ENCODE measurements around the gene KLHL20. TPM values are rescaled to one million over a fixed set of nuclear protein-coding genes. Genes with fewer than 3 reads are reported as not detected.

KLHL20 gene
- total and polyA plus RNA-seq, 2 donors (not counting 3 experiments of a cell fraction or from before 2014, with no cell fraction given): 14.0 to 26.9 TPM

DNA sequence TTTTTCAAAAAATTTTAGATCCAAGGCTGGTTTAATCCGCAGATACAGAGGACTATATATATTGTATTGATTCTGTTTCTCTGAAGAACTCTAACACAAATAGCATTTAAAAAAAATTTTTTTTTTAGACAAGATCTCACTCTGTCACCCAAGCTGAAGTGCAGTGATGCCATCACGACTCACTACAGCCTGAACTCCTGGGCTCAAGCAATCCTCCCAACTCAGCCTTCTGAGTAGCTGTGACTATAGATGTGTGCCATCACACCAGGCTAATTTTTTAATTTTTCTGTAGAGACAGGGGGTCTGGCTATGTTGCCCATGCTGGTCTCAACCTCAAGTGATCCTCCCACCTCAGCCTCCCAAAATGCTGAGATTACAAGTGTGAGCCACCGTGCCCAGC is 48.1 kb upstream of the KLHL20 start:
- Histone ChIP-seq H3K9me3 (replicated peaks; ENCODE audit: control insufficient read depth, insufficient read depth, low read length) (no peaks in the 10 kb centered on the region), H3K27ac (ENCODE audit: insufficient read depth, low read depth, low read length) (no peak overlapping the region), H3K9me1 (replicated peaks; ENCODE audit: control insufficient read depth, extremely low read depth, insufficient read depth, low read length) (no peaks in the 10 kb centered on the region), H2AFZ (ENCODE audit: low read depth, low read length) (no peak overlapping the region), H3K9ac (replicated peaks; ENCODE audit: extremely low read depth, insufficient read depth, low read length) (no peak overlapping the region), H3K79me2 (ENCODE audit: control insufficient read depth, insufficient read depth, low read length) (no peaks in the 10 kb centered on the region), H3K4me1 (ENCODE audit: control insufficient read depth, extremely low read depth, insufficient read depth, low read length) (no peaks in the 10 kb centered on the region), H3K4me2 (ENCODE audit: insufficient read depth, low read length) (no peak overlapping the region), H3K4me3 (replicated peaks in 1 of 3; ENCODE audit: insufficient read depth in 1 of 3, low read depth in 1 of 3, low read length in 3 of 3) (no peak overlapping the region), H4K20me1 (replicated peaks; ENCODE audit: control insufficient read depth, extremely low read depth, insufficient read depth, low read length) (no peaks in the 10 kb centered on the region), H3K36me3 (ENCODE audit: control insufficient read depth in 2 of 2, extremely low read depth in 1 of 2, insufficient read depth in 2 of 2, low read length in 2 of 2) (no peaks in the 10 kb centered on the region), H3K27me3 (ENCODE audit: control insufficient read depth in 2 of 2, insufficient read depth in 2 of 2, low read length in 2 of 2) (peaks cover 5 to 6% of the 10 kb centered on the region in 2 experiments)
- DNase-seq (ENCODE audit: low read depth, low spot score) (no peak), FAIRE-seq (no peak)
- BruUV-seq (replicated peaks): no TSS peak
- intact Hi-C loops (cut with micrococcal nuclease) (no loop called here), dilution Hi-C loops (cut with MboI; ENCODE audit: extremely low pct_ligation_motif_present, low sequenced_read_pairs) (no loop called here)
- POLR2A ChIA-PET: no interaction called here
- CTCF ChIA-PET: interaction anchor here (1.1 kb wide), 1 partner anchor 24 kb away, joined by 3 read pairs; no protein-coding TSS in a partner anchor
- TF ChIP-seq, protein P1, sequence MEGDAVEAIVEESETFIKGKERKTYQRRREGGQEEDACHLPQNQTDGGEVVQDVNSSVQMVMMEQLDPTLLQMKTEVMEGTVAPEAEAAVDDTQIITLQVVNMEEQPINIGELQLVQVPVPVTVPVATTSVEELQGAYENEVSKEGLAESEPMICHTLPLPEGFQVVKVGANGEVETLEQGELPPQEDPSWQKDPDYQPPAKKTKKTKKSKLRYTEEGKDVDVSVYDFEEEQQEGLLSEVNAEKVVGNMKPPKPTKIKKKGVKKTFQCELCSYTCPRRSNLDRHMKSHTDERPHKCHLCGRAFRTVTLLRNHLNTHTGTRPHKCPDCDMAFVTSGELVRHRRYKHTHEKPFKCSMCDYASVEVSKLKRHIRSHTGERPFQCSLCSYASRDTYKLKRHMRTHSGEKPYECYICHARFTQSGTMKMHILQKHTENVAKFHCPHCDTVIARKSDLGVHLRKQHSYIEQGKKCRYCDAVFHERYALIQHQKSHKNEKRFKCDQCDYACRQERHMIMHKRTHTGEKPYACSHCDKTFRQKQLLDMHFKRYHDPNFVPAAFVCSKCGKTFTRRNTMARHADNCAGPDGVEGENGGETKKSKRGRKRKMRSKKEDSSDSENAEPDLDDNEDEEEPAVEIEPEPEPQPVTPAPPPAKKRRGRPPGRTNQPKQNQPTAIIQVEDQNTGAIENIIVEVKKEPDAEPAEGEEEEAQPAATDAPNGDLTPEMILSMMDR (IDR thresholded peaks at IDR 0.05; ENCODE audit: extremely low read depth in 1 of 2, insufficient read depth in 1 of 2, low read depth in 1 of 2, low read length in 2 of 2): no peak
- TF ChIP-seq, protein P2, sequence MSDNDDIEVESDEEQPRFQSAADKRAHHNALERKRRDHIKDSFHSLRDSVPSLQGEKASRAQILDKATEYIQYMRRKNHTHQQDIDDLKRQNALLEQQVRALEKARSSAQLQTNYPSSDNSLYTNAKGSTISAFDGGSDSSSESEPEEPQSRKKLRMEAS (IDR thresholded peaks at IDR 0.05; ENCODE audit: insufficient read depth, insufficient read length): no peak
- TF ChIP-seq EZH2 (IDR thresholded peaks at IDR 0.05; ENCODE audit: borderline replicate concordance, low read depth, low read length, severe bottlenecking) (no peak), POLR2AphosphoS5 (IDR thresholded peaks at IDR 0.05; ENCODE audit: insufficient read depth, low read depth, low read length) (no peak), GATA2 (IDR thresholded peaks at IDR 0.05; ENCODE audit: insufficient read depth, insufficient read length, low read depth, low read length) (no peak), FOS (IDR thresholded peaks at IDR 0.05; ENCODE audit: borderline replicate concordance, insufficient read depth, low read length) (no peak), MYC (IDR thresholded peaks at IDR 0.05; ENCODE audit: low read depth, low read length) (no peak), POLR2A (IDR thresholded peaks at IDR 0.05; ENCODE audit: low read depth, low read length) (no peak), JUN (IDR thresholded peaks at IDR 0.05; ENCODE audit: borderline replicate concordance, insufficient read depth, insufficient read length, low read depth) (no peak)

All from endothelial cell of umbilical vein (primary cell).